Liver (tissue), 9 donors: Measurements from ENCODE around the gene PPT1. TPM values are rescaled to one million over a fixed set of nuclear protein-coding genes. Genes with fewer than 3 reads are reported as not detected.

Experiments used
- DNase-seq: peaks from one replicate; pipeline ENCODE4 v3.0.0-alpha.2; 2017; ENCODE audit warnings: low spot score
- H3K27ac ChIP-seq, 2 donors: one replicate each; pipeline ENCODE4 v1.7.0; 2013; ENCODE audit warnings: inconsistent platforms in 2 of 2, low read length in 2 of 2, control low read depth in 1 of 2, low read depth in 1 of 2, mild to moderate bottlenecking in 1 of 2
- H3K27me3 ChIP-seq, 4 donors: one replicate each; pipeline versions ENCODE4 v1.6.1 to v1.7.0; 2013; ENCODE audit warnings: low read length in 3 of 4, inconsistent platforms in 1 of 4, mild to moderate bottlenecking in 1 of 4, moderate library complexity in 1 of 4; ENCODE audit not compliant: control insufficient read depth in 4 of 4, insufficient read depth in 4 of 4
- H3K36me3 ChIP-seq, 4 donors: one replicate each; pipeline versions ENCODE4 v1.6.1 to v1.7.0; 2013; ENCODE audit warnings: low read length in 3 of 4, mild to moderate bottlenecking in 3 of 4, low read depth in 1 of 4, moderate library complexity in 1 of 4; ENCODE audit not compliant: control insufficient read depth in 4 of 4, insufficient read depth in 3 of 4
- H3K4me1 ChIP-seq, 4 donors: one replicate each; pipeline versions ENCODE4 v1.6.1 to v1.7.0; 2013; ENCODE audit warnings: low read length in 3 of 4, mild to moderate bottlenecking in 3 of 4, moderate library complexity in 1 of 4; ENCODE audit not compliant: control insufficient read depth in 4 of 4, insufficient read depth in 4 of 4
- H3K4me3 ChIP-seq, 3 donors: one replicate each; pipeline versions ENCODE4 v1.6.1 to v1.7.0; 2013; ENCODE audit warnings: low read length in 3 of 3, control low read depth in 1 of 3, low read depth in 1 of 3, mild to moderate bottlenecking in 1 of 3
- H3K9ac ChIP-seq, 2 donors: one replicate each; pipeline ENCODE4 v1.7.0; 2013; ENCODE audit warnings: low read length in 2 of 2, mild to moderate bottlenecking in 2 of 2, moderate library complexity in 2 of 2, control low read depth in 1 of 2, low read depth in 1 of 2
- H3K9me3 ChIP-seq, 4 donors: one replicate each; pipeline versions ENCODE4 v1.6.1 to v1.7.0; 2013; ENCODE audit warnings: low read length in 3 of 4; ENCODE audit not compliant: control insufficient read depth in 4 of 4
- EGR1 ChIP-seq, 2 donors: IDR thresholded peaks; 2 replicates each; pipeline ENCODE4 v1.6.1; 2016 to 2018; ENCODE audit warnings: antibody characterized with exemption in 2 of 2, low read depth in 2 of 2
- FOXA1 ChIP-seq: IDR thresholded peaks from 2 replicates; pipeline ENCODE4 v1.6.1; 2016; ENCODE audit warnings: antibody characterized with exemption
- FOXA2 ChIP-seq: IDR thresholded peaks from 2 replicates; pipeline ENCODE4 v1.6.1; 2016; ENCODE audit warnings: antibody characterized with exemption
- GABPA ChIP-seq, 2 donors: IDR thresholded peaks in 1 of 2; conservative IDR thresholded peaks in 1 of 2; 2 replicates each; pipeline ENCODE4 v1.6.1; 2016; ENCODE audit warnings: antibody characterized with exemption in 2 of 2, mild to moderate bottlenecking in 1 of 2, moderate library complexity in 1 of 2
- HNF4A ChIP-seq, 2 donors: conservative IDR thresholded peaks; 2 replicates each; pipeline ENCODE4 v1.6.1; 2016; ENCODE audit warnings: antibody characterized with exemption in 2 of 2, mild to moderate bottlenecking in 2 of 2
- HNF4G ChIP-seq: IDR thresholded peaks from 2 replicates; pipeline ENCODE4 v1.6.1; 2016; ENCODE audit warnings: antibody characterized with exemption
- JUND ChIP-seq, 2 donors: IDR thresholded peaks; 2 replicates each; pipeline ENCODE4 v1.6.1; 2016; ENCODE audit warnings: antibody characterized with exemption in 2 of 2
- NR2F2 ChIP-seq: IDR thresholded peaks from 2 replicates; pipeline ENCODE4 v1.6.1; 2016; ENCODE audit warnings: antibody characterized with exemption
- RAD21 ChIP-seq, 2 donors: IDR thresholded peaks; 2 replicates each; pipeline ENCODE4 v1.6.1; 2016; ENCODE audit warnings: antibody characterized with exemption in 2 of 2, mild to moderate bottlenecking in 2 of 2
- RXRA ChIP-seq, 2 donors: IDR thresholded peaks; 2 replicates each; pipeline ENCODE4 v1.6.1; 2017 to 2018; ENCODE audit warnings: antibody characterized with exemption in 2 of 2, mild to moderate bottlenecking in 1 of 2
- SP1 ChIP-seq: IDR thresholded peaks from 2 replicates; pipeline ENCODE4 v1.6.1; 2018; ENCODE audit warnings: antibody characterized with exemption, mild to moderate bottlenecking
- TAF1 ChIP-seq: conservative IDR thresholded peaks from 2 replicates; pipeline ENCODE4 v1.6.1; 2016; ENCODE audit warnings: antibody characterized with exemption, mild to moderate bottlenecking
- YY1 ChIP-seq: IDR thresholded peaks from 2 replicates; pipeline ENCODE4 v1.6.1; 2016; ENCODE audit warnings: antibody characterized with exemption, mild to moderate bottlenecking
- WGBS: extraction: QIAGEN DNeasy Blood & Tissue Kit; methylation state at CpG from one replicate; pipeline ENCODE4 v1.1.7; 2013; 5-methylcytosine and 5-hydroxymethylcytosine counted together
- polyA plus RNA-seq, 2 donors: library from polyadenylated mRNA; stranded (reverse) in 1 of 2; unstranded in 1 of 2; fragments of 200-250 nt in 1 of 2; fragments of >200 nt in 1 of 2; fragmentation: Nextera tagmentation in 1 of 2; extraction: Ambion mirVana in 1 of 2; gene quantifications; one replicate each; pipeline versions ENCODE4 v1.2.1 to v1.2.3, GENCODE V29; 2013 to 2015
- total RNA-seq, 2 donors: library from RNA; depleted of rRNA; stranded (reverse); fragments of >200 nt; gene quantifications; one replicate each; pipeline ENCODE4 v1.2.3, GENCODE V29; 2014
- TF ChIP-seq, protein P1 (sequence below): fragments of 150-350 bp; IDR thresholded peaks from 2 replicates; pipeline ENCODE4 v1.5.1; 2017; ENCODE audit warnings: improper control_type of control experiment, low read depth, low read length; ENCODE audit not compliant: missing input control
- TF ChIP-seq, protein P2 (sequence below): IDR thresholded peaks from 2 replicates; pipeline ENCODE4 v1.6.1; 2016; ENCODE audit warnings: antibody characterized with exemption, mild to moderate bottlenecking
- TF ChIP-seq, protein P3 (sequence below): IDR thresholded peaks from 2 replicates; pipeline ENCODE4 v1.6.1; 2016; ENCODE audit warnings: antibody characterized with exemption
- TF ChIP-seq, protein P4 (sequence below): IDR thresholded peaks from 2 replicates; pipeline ENCODE4 v1.6.1; 2016; ENCODE audit warnings: antibody characterized with exemption
- donor health status: healthy.
- donor health status: healthy.
- donor health status: healthy.
- donor health status: healthy.
- donor health status: healthy.

PPT1 gene
- total and polyA plus RNA-seq, 4 donors: 15.4 to 46.8 (median 27.1) TPM

DNA sequence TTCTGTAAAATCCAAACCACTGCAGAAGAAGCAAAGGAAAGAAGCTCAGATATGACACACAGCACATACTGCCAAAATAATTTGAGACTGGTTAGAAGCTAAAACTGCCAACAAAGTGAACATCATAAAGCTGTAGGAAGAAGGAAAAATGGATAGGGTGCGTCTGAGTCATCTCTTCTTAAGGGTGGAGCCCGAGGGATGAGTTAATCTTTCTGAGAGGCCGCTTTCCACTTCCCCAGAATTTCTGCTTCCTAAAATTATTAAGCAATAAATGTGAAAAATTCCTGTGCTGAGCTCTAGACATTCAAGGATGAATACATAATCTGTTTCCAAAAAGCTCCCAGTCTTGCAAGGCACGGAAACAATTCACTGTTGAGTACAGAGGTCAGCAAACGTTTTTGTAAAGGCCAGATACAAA, 20.1 kb downstream of the PPT1 start:
- H3K9ac ChIP-seq: no peak overlapping the region
- 75% methylated on average over 5 of the region's 5 CpGs for WGBS

DNA sequence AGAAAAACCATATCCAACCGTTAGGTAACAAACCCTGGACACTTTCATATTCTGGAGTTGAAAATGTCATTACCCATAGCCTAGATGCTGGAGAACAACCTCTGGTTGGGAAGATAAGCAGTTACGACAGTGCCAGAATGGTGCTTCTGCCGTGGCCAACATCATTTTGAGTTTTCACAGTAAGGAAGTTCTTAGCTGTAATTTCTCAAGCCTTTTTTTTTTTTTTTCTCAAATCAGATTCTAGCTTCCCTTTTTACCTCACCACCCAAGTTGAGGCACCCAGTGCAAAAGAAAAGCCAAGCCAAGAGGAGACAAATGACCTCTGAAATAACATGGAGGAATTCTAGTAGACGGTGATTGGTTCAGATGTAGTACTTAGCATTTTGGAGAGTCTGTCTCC, 21.8 kb downstream of the PPT1 start:
- Histone ChIP-seq H3K27me3 (no peaks in the 10 kb centered on the region), H3K27ac (no peak overlapping the region), H3K4me3 (no peak overlapping the region), H3K9me3 (no peaks in the 10 kb centered on the region), H3K9ac (no peak overlapping the region), H3K36me3 (peaks cover 7 to 45% (median 35%) of the 10 kb centered on the region in 4 donors), H3K4me1 (no peaks in the 10 kb centered on the region)
- WGBS: 86% methylated on average over 4 of the region's 4 CpGs
- TF ChIP-seq, protein P1, sequence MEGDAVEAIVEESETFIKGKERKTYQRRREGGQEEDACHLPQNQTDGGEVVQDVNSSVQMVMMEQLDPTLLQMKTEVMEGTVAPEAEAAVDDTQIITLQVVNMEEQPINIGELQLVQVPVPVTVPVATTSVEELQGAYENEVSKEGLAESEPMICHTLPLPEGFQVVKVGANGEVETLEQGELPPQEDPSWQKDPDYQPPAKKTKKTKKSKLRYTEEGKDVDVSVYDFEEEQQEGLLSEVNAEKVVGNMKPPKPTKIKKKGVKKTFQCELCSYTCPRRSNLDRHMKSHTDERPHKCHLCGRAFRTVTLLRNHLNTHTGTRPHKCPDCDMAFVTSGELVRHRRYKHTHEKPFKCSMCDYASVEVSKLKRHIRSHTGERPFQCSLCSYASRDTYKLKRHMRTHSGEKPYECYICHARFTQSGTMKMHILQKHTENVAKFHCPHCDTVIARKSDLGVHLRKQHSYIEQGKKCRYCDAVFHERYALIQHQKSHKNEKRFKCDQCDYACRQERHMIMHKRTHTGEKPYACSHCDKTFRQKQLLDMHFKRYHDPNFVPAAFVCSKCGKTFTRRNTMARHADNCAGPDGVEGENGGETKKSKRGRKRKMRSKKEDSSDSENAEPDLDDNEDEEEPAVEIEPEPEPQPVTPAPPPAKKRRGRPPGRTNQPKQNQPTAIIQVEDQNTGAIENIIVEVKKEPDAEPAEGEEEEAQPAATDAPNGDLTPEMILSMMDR: no peak
- TF ChIP-seq, protein P2, sequence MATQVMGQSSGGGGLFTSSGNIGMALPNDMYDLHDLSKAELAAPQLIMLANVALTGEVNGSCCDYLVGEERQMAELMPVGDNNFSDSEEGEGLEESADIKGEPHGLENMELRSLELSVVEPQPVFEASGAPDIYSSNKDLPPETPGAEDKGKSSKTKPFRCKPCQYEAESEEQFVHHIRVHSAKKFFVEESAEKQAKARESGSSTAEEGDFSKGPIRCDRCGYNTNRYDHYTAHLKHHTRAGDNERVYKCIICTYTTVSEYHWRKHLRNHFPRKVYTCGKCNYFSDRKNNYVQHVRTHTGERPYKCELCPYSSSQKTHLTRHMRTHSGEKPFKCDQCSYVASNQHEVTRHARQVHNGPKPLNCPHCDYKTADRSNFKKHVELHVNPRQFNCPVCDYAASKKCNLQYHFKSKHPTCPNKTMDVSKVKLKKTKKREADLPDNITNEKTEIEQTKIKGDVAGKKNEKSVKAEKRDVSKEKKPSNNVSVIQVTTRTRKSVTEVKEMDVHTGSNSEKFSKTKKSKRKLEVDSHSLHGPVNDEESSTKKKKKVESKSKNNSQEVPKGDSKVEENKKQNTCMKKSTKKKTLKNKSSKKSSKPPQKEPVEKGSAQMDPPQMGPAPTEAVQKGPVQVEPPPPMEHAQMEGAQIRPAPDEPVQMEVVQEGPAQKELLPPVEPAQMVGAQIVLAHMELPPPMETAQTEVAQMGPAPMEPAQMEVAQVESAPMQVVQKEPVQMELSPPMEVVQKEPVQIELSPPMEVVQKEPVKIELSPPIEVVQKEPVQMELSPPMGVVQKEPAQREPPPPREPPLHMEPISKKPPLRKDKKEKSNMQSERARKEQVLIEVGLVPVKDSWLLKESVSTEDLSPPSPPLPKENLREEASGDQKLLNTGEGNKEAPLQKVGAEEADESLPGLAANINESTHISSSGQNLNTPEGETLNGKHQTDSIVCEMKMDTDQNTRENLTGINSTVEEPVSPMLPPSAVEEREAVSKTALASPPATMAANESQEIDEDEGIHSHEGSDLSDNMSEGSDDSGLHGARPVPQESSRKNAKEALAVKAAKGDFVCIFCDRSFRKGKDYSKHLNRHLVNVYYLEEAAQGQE: no peak
- DNase-seq: no peak

More for the DNA sequence above, 20.1 kb downstream of the PPT1 start:
- DNase-seq: no peak
- TF ChIP-seq, protein P3, sequence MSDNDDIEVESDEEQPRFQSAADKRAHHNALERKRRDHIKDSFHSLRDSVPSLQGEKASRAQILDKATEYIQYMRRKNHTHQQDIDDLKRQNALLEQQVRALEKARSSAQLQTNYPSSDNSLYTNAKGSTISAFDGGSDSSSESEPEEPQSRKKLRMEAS: no peak
- TF ChIP-seq SP1 (no peak), FOXA1 (no peak), NR2F2 (no peak), JUND (IDR thresholded peaks at IDR 0.05) (no peak), RXRA (IDR thresholded peaks at IDR 0.05) (no peak), HNF4G (no peak), HNF4A (conservative IDR thresholded peaks at IDR 0.05) (no peak), FOXA2 (no peak), EGR1 (IDR thresholded peaks at IDR 0.05; ENCODE audit: low read depth in 2 of 2) (no peak), YY1 (no peak), GABPA (IDR thresholded peaks at IDR 0.05 in 1 of 2, conservative IDR thresholded peaks at IDR 0.05 in 1 of 2) (no peak), TAF1 (no peak), RAD21 (IDR thresholded peaks at IDR 0.05) (no peak)
- TF ChIP-seq, protein P2: no peak
- TF ChIP-seq, protein P1: no peak
- TF ChIP-seq, protein P4, sequence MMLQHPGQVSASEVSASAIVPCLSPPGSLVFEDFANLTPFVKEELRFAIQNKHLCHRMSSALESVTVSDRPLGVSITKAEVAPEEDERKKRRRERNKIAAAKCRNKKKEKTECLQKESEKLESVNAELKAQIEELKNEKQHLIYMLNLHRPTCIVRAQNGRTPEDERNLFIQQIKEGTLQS: no peak
- no peaks in the 10 kb centered on the region for H3K4me1 ChIP-seq
- H3K27ac ChIP-seq: no peak overlapping the region
- no peaks in the 10 kb centered on the region for H3K9me3 ChIP-seq
- no peaks in the 10 kb centered on the region for H3K27me3 ChIP-seq
- no peak overlapping the region for H3K4me3 ChIP-seq
- peaks cover 2 to 29% (median 19%) of the 10 kb centered on the region in 4 donors for H3K36me3 ChIP-seq
